Measurements from ENCODE around the gene LPAR2. TPM values are rescaled to one million over a fixed set of nuclear protein-coding genes. Genes with fewer than 3 reads are reported as not detected.
"Not testable (repeated sequence)": the region's sequence is repeated elsewhere in the genome, so short reads cannot be mapped to it uniquely, and the experiment has no call there.

Gene LPAR2
- polyA plus RNA-seq (2014; cell fraction: cytosol; rRNA removed): 35.3 and 41.9 TPM in 2 replicates
- 421 and 484 TPM in 2 replicates for polyA plus RNA-seq (2014; cell fraction: nucleus; rRNA removed)

DNA sequence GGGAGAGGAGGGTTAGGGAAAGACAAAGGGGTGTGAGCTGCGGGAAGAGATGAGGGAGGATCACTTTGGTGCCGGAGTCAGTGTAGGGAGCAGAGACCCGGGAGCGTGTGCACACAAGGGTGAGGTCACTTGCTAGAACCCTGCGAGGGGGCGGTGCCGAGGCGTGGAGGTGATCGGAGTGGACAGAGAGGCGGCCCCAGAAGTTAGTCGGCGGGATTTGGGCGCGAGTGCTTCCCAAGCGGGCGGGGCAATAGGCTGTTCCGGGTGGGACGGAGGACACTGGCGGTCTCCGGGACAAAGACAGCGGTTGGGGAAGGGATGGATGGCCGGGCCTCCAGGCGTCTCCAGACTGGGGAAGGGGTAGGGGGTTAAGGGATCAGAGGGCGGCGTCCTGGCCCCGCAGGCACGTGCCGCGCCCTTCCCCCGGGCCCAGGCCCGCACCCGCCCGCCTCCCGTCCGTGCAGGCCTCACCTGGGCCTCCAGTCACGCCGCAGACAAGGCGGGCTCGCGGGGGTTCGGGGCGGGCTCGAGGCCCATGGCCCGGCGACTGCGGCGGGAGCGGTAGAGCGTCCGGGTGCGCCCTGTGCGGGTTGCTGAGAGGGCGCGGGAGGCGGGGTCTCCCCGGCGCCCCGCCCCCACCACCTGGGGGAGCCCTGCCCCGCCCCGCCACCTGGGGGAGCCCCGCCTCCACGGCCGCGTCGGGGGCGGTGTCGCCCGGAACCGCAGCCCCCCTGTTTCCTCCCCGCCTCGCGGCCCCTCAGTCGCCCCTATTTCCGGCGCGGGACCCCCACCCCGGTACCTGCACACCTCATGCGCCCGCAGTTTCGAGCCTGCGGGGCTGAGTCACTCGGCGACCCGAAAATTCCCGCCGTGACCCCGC lies at the start of gene LPAR2:
Gene LPAR2, minus strand, starts transcription at position 600 of the 880 bp plus-strand sequence. CDS start 945 bp downstream, outside the sequence.
- peak; percentile 55 for DNase-seq (ENCODE audit: low spot score)

DNA sequence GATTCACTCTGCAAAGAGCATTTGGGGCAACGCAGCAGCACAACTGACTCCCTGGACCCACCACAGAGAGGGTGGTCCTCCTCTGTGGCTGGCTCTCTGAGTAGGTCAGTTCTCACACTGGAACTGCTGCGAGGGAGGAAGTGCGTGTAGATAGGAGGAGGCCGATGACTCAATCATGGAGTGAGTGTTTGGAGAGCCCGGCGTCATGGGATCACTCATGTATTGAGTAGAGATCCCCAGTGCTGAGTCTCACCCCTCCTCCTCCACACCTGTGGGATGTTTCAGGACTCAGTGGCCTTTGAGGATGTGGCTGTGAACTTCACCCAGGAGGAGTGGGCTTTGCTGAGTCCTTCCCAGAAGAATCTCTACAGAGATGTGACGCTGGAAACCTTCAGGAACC lies 49.6 kb upstream of the LPAR2 start:
- no peak for DNase-seq (ENCODE audit: low spot score)

DNA sequence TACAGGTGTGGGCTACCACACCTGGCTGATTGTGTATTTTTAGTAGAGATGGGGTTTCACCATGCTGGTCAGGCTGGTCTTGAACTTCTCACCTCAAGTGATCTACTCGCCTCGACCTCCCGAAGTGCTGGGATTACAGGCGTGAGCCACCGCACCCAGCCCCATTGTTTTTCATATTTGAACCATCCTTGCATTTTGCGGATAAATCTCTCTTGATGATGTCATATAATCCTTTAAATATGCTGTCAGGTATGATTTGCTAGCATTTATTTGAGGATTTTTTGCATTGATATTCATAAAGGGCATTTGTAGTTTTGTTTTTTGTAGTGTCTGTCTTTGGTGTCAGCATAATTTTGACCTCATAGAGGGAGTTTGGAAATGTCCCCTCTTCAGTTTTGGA lies 46.3 kb upstream of the LPAR2 start:
- no peak for DNase-seq (ENCODE audit: low spot score)

DNA sequence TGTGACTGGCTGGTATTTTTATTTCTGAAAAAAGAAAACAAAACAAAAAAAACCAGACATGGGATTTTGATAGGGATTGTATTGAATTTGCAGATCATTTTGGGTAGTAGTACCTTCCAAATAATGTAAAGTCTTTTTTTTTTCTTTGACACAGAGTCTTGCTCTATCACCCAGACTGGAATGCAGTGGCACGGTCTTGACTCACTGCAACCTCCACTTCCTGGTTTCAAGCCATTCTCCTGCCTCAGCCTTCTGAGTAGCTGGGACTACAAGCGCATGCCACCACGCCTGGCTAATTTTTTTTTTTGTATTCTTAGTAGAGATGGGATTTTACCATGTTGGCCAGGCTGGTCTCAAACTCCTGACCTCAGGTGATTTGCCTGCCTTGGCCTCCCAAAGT lies 44.8 kb upstream of the LPAR2 start:
- no peak for DNase-seq (ENCODE audit: low spot score)

DNA sequence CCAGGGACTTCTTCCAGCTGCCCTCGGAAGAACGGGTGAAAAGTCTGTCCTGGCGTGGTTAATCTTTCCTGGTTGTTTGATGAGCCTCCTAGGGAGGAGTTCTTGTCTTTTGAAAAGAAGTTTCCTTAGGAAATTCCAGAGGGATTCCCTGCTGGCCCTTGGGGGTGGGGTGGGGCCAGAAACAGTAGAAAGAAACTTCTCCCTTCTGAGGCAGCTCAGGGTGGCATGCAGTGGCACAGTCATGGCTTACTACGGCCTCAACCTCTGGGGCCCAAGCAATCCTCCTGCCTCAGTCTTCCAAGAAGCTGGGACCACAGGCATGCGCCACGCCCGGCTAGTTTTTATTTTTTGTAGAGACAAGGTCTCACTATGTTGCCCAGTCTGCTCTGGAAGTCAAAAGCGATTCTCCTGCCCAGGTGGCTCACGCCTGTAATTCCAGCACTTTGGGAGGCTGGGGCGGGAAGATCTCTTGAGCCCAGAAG lies 42.1 kb upstream of the LPAR2 start:
- DNase-seq (ENCODE audit: low spot score): no peak

DNA sequence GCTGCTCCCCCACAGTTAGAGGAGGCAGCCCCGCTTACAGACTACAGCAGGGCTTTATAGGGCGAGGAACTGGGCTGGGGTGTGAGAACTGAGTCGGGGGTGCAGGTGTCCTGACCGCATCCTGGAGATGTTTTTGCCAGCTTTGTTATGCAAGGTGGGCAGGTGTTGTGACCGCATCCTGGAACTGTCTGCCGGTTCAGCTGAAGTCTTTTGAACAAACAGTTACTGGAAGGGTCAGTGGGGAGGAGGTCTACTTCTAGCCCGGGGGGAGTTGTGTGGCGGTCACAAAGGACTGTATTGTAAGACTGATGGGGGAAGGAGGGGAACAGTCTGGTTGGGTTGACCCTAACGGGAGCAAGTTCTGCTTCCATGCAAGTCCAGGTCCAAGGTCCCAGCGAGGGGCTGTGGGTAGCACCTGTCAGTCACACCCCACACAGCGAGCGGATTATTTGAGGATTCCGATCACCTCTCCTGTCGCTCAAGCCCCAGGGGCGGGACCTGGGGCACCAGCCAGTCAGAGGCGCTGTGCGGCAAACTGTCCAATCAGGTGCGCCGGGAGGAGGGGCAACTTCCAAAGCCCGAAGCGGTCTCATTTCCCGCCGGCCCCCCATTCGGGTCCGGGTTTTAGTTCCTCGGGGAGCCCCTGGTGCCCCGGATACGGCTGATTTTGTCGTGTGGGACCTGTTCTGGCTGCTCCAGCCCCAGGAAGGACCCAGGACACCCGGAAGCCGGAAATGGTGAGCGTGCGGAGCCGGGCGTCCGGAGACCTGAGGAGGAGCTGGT lies 40.4 kb upstream of the LPAR2 start, which contains the start of gene ZNF101:
Gene ZNF101, plus strand, starts transcription at position 610 of the 783 bp plus-strand sequence. Its CDS starts 125 bp downstream, at position 735.
- peak; percentile 91 for DNase-seq (ENCODE audit: low spot score)

DNA sequence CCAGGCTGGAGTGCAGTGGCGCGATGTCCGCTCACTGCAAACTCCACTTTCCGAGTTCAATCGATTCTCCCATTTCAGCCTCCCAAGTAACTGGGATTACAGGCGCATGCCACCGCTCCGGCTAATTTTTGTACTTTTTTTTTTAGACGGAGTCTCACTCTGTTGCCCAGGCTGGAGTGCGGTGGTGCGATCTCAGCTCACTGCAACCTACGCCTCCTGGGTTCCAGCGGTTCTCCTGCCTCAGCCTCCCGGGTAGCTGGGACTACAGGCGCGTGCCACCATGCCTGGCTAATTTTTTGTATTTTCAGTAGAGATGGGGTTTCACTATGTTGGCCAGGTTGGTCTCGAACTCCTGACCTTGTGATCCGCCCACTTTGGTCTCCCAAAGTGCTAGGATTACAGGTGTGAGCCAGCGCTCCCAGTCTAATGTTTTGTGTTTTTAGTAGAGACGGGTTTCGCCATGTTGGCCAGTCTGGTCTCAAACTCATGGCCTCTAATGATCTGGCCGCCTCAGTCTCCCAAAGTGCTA lies 37.5 kb upstream of the LPAR2 start:
- not testable (repeated sequence) for DNase-seq (ENCODE audit: low spot score)

DNA sequence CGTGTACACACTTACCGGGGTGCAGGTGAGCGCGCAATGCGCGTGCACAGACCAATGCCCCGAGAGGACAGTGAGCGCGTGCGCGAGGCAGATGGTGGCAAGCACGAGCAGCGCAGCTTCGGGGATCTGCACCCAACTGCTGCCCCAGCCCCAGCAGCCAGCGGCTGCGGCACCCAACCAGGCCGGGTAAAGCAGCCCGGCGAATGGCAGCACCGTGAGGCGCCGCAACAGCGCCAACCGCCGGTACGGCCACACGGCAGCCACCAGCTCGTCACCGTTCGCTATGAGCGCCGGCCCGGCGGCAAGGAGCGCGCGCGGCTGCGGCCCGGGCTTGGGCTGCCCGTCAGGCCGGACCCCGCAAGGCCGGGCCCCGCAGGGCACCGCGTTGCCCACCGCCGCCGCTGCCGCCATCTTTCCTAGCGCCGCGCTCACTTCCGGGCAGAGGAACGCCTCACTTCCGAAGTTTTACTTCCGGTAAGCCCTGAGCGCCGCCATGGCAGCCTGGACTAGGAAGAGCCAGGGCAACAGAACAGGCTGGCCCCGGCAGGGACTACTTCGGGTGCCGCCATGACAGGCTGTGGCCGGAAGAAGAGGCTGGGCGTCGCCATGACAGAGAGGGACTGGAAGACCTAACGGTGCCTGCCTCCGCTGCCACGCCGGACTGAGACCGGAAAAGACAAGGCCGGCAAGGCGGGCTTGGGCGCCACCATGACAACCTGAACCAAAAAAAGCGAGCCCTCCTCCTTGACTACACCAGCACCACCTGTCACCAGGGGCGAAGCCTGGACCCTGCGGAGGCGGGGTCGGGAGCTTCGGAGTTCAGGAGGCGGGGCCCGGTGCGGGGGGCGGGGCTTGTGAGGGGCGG lies 35.5 kb upstream of the LPAR2 start, which contains the start of gene ATP13A1:
Gene ATP13A1, minus strand, starts transcription at position 421 of the 865 bp plus-strand sequence. Its CDS starts 10 bp downstream, at position 411.
- DNase-seq (ENCODE audit: low spot score): peak; percentile 98

DNA sequence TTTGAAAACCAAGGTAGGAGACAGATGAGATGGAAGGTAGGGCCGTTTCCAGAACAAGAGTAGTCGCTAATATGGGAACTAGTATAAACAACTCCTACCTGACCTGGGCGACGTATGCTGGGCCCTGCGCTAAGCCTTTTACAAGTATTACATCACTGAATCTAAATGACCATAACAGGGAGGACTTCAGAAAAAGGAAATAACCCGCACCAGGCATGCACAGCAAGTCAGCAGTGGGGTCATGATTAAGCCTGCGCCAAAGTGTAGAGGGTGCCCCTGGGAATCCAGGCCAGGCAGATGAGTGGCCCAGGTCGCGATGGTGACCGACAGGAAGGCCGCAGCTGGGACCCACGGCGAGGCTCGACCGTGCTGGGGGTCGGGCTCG lies 34.8 kb upstream of the LPAR2 start:
- DNase-seq (ENCODE audit: low spot score): no peak

DNA sequence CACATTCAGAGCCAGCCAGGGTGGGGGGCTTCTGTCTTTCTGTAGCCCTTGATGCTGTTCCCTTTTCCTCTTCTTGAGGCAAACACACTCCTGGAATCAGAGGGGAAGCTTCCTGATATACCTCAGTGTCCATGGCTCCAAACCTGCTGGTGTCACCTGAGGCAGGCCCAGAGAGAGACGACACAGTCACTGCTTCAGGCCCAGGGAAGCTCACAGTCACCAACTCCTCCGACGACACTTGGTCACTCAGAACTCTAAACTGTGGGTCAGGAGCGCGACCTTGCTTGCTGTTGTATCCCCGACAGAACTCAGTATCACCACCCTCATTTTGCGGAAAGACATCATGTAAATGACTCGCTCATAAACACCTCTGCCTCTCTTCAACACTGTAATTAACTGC lies 34.3 kb upstream of the LPAR2 start:
- no peak for DNase-seq (ENCODE audit: low spot score)

DNA sequence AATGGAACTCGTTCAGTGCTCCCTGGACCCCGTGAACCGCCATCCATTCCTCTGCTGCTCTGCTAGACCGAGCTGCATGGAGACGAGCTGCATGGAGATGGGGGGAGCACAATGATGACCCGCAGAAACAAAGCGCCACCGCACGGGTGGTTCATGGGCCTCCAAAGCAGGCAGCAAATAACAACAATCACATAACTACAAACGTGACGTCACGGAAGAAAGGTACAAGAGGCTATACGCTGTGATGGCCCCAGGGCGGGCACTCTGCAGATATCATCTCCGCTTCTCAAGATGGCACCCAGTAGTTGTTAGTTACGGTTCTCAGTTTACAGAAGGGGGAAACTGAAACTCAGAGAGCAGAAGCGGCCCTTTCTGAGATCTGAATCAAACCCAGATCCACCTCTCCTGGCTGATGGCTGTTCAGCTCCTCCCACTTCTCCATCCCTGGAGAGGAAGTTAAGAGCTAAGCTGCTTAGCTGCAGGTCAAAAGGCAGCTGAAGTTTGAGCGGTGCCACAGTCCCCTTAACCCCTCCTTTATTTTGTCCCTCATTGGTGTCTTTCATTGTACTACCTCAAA lies 33.7 kb upstream of the LPAR2 start:
- DNase-seq (ENCODE audit: low spot score): no peak

DNA sequence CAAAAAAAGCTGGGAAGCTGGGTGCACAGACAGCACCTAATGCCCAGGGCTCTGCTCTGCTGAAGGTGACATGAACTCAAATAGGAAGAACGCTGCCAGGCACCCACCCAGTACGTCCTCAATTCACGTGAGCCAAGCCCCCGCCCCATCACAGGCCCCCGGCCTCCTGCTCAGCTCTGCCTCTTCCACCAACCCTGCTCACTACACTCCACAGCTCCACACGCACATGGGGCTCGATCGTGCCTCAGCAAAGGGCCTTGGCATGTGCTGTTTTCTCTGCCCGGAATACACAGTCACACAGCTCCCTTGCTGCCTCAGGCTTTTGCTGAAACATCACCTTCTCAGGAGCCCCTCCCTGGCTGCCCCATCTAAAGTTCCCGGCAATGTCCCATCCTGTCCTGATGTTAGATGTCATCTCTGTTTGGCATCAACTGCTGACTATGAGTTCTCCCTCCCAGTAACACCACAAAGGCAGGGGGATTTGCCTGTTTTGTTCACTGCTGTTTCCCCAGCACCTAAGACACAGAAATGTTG lies 33.2 kb upstream of the LPAR2 start:
- DNase-seq (ENCODE audit: low spot score): no peak

DNA sequence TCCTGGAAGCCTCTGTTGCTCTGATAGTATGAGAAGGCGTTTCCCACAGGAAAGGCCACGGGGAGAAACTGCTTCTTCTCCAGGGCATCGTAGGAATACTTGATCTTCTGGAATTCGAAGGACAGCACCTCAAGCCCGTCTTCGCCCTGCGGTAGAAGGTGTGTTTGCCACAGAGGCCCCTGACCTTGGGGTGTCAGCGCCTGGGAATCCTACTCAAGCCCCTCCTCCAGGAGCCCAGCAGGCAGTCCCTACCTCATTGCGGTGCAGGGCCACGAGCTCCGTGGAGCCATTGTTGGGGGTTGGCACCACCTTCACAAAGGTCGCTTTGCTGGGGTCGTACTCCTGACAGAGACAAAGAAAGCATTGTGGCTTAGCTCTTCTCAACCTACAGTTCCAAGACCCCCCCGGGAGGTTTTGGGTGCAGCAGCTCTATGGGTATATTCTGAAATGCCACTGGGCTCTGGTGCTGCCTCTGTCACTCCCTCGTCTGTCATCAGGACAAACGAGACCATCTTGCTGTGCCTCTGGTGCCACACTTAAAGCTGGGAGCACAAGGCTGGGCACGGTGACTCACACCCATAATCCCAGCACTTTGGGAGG lies 31.7 kb upstream of the LPAR2 start:
- no peak for DNase-seq (ENCODE audit: low spot score)

DNA sequence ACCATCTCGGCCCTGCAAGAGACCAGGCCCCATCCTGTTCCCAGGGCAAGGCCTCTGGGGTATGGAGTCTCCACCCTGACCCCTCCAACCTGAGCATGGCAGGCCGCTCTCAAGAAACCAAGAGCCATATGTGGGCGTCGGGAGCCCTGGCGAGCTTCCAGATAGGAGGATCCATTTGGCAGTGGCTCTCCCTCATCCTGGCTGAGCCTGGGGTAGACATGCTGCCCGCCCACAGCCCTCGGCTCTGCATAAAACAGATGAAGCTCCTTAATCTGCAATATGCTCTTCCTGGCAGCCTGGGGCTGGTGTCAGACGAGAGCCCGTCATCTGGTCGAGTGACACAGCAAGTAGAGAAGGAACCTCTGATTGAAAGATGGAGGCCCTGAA lies 29.4 kb upstream of the LPAR2 start:
- no peak for DNase-seq (ENCODE audit: low spot score)

DNA sequence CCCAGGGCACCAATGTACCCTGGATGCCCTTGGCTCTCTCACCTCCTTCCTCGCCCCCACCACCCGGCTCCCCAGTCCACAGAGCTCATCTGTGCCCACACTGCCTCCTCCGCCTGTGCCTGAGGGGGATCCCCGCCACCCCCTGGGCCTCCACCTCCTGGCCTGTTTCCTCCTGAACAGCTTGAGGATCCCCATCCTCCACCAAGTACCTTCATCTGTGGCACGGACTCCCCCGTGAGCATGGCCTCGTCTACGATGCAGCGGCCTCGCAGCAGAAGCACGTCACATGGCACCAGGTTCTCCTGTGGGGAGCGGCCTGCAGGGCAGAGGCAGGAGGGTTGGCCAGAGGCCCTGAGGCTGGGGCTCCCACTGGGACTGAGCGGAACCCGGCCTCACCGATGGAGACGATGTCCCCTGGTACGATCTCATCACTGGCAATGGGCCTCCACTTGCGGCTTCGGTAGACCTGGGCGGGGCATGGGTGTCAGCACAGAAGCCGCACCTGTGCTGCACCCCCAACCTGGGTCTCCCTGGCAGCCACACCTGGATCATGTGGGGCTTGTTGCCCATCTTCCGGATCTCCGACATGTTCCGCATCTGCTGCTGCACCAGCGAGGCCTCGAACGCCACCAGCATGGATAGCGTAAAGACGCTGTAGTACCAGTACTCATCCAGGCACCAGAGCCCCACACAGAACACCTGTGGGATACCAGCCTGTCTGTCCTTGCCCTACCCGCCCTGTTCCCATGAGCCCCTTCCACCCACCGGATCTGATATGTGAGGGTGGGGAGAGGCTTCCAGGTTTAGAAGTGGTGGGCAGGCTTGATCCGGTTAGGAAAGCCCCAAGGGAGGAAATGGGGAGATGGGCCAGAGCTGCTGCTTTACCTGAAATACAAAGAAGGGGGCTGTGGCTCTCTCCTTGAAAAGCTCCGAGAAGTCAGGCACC lies 28.7 kb upstream of the LPAR2 start:
- DNase-seq (ENCODE audit: low spot score): no peak

DNA sequence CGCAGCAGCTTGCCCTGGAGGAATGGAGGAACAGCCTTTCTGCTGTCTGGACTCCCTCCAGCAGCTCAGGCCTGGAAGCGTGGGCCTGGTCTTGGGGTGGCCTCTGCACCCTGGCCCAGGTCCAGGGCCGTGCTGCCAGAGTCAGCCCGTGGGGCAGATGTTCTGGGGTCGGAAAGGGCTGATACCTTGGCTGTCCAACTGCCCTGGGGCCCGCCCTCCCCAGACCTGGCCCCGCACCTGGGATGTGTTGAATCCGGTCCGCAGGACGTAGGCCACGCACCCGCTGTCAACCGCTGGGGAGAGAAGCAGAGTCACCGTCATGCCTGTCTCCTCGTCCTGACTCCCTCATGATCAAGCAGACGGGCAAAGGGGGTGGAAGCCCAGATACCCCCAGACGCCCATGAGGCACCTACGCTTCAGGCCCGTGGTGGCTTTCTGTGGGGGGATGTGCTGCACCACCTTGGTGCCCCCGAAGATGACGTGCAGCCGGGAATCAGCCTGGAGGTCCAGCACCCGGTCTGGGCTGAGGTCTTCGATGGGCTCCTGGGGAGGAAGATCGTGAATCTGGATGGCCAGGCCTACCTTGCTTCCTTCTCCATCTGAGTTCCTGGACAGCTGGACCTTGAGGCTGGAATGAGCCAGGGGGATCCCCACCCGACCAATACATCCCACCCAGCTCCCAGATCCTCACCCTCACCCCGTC lies 27.8 kb upstream of the LPAR2 start:
- DNase-seq (ENCODE audit: low spot score): no peak

DNA sequence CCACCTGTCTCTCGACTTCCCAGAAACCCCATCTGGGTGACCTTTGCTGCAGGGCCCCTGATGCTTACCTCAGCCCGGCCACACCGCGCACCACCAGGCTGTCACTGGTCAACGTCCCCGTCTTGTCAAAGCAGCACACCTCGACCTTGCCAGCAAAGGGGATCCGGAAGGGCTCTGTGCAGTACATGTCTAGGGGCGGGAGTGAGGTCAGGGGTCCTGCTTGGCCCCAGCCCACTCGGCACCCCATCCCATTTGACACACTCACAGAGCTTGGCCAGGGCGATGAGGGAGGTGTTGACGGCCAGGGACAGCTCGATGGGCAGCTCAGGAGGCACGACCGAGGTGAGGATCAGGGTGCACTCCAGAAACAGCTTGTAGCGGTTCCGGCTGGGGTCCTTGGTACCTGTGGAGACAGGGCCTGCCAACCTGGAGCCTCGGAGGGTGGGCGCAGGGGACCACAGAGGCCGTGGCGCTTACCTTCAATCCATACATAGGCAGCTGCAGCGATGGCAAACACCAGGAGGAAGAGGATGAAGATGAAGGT lies 27.1 kb upstream of the LPAR2 start:
- DNase-seq (ENCODE audit: low spot score): no peak

DNA sequence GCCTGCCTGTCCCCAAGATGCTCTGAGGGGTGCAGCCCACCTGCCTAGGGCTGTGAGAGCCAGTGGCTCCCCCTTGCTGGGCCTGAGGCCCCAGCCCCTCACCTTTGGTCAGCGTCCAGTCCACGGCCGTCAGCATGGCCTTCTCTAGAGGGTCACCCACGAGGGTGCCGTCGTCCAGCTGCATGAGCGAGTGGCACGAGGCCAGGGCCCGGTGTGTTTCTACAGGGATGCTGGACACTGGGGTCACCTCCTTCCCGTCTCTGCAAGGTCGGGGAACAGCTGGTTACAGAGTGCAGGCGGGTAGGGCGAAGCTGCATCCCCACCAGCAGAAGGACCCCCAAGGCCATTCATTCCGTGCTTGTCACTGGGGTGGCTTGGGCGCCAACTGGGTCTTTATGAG lies 26.4 kb upstream of the LPAR2 start:
- no peak for DNase-seq (ENCODE audit: low spot score)
